GM19240 (cell line): ENCODE measurements around the gene MRPL28.
"Not testable (repeated sequence)": the region's sequence is repeated elsewhere in the genome, so short reads cannot be mapped to it uniquely, and the experiment has no call there.

Source experiments
- DNase-seq: peaks from one replicate; pipeline ENCODE4 v3.0.0; 2011; ENCODE audit warnings: low spot score; ENCODE audit not compliant: insufficient read length

MRPL28 gene

DNA sequence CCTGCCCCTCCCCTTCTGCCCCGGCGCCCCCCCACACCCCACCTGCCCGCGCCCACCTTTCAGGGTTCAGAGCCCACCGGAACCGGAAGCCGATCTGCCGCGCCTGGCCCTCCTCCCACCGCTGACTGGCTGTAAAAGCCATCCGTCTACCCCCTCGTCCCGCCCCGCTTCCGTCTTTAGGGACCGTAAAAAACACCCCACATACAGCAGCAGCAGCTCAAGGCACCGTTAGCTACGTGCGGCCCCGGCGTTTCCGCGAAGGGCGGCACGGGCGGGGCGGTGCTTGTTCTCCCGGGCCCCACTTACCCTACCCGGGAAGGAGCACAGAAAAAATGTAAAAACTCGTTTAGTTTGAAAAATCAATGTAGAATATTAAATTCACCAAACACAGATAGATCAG is at the start of gene MRPL28:
Gene MRPL28, minus strand, starts transcription at position 96 of the 400 bp plus-strand sequence. CDS start 320 bp downstream, outside the sequence.
- peak; percentile 98 for DNase-seq

DNA sequence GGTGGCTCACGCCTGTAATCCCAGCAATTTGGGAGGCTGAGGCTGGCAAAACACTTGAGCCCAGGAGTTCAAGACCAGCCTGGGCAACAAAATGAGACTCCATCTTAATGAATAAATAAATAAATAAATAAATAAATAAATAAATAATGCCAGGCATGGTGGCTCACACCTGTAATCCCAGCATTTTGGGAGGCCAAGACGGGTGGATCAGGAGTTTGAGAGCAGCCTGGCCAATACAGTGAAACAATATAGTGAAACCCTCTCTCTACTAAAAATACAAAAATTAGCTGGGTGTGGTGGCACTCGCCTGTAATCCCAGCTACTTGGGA is 44.8 kb upstream of the MRPL28 start:
- DNase-seq = not testable (repeated sequence)

GRCh38 chr16:414395-415169 is 44.2 kb upstream of the MRPL28 start:
- DNase-seq = no peak

- no peak for DNase-seq
Measured at GRCh38 chr16:411576-412265, 41.4 kb upstream of the MRPL28 start.

DNA sequence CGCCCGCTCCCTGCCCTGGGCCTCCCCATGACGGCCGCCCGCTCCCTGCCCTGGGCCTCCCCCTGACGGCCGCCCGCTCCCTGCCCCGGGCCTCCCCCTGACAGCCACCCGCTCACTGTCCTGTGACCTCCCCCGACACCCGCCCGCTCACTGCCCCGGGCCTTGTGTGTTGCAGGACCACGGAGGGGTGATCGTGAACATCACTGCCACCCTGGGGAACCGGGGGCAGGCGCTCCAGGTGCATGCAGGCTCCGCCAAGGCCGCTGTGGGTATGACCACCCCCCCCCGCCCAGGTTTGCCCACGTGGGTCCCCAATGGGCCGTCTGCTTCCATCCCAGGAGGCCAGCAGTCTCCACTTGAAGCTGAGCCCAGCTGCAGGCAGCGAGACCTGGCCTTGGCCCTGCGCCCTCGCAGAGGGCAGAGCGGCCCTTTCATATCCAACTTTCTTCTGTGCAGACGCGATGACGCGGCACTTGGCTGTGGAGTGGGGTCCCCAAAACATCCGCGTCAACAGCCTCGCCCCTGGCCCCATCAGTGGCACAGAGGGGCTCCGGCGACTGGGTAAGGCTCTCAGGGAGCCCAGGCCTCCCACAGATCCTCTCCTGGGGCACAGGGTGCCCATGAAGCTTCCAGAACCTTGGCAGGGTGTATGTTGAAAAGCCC is 40.3 kb upstream of the MRPL28 start:
- no peak for DNase-seq

DNA sequence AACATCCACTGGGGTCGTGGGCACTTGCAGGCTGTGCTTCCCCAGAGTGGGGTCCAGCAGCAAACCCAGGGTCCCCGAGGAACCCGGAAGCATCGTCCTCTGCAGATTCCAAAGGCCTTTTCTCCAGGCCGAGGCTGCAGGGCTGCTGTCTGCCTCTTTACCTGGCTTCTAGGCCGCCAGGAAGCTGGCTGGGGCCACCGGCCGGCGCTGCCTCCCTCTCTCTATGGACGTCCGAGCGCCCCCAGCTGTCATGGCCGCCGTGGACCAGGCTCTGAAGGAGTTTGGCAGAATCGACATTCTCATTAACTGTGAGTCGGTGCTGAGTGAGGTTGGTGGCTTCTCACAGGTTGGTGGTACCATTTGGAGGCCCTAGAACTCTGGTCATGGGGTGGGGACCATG is 36.9 kb upstream of the MRPL28 start:
- DNase-seq = no peak

GRCh38 chr16:405548-406506 is 35.5 kb upstream of the MRPL28 start:
- DNase-seq = no peak

GRCh38 chr16:404971-405486 is 34.7 kb upstream of the MRPL28 start:
- DNase-seq = no peak

GRCh38 chr16:401468-402348 is 31.4 kb upstream of the MRPL28 start, which contains the start of gene DECR2:
Gene DECR2 (plus strand): TSS chr16:401885. CDS start chr16:401964, 79 bp downstream.
- peak; percentile 97 for DNase-seq

- no peak for DNase-seq
Measured at GRCh38 chr16:400061-400591, 29.8 kb upstream of the MRPL28 start.

- DNase-seq = no peak
Measured at GRCh38 chr16:399340-400019, 29.1 kb upstream of the MRPL28 start.

GRCh38 chr16:398561-399339 is 28.4 kb upstream of the MRPL28 start:
- DNase-seq = no peak

DNA sequence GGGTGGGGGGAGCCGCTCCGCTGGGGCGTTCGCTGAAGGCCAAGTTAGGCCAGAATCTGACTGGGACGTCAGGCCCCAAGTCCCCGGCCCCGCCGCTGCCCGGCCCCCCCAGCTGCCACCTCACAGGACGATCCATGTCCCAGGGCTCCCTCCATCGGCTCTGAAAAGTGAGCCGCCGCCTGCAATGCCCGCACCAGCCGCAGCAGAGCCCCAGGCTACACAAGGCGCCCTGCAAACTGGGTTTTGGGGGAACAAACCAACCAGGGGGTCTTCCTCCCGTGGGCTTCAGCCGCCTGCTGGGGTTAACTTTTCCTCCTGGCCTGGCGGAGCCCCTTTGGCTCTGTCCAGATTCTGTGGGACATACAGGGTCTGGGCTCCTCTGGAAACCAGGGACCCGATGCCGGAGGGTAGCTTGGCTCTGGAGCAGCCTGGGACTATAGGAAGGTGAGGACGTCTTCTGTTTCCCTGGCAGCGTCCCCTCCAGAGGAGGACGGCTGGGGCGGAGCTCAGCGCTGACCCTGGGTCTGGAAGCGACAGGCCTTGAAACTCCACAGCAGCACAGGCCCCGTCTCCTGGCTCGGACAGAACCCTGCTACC is 27.5 kb upstream of the MRPL28 start:
- no peak for DNase-seq

DNA sequence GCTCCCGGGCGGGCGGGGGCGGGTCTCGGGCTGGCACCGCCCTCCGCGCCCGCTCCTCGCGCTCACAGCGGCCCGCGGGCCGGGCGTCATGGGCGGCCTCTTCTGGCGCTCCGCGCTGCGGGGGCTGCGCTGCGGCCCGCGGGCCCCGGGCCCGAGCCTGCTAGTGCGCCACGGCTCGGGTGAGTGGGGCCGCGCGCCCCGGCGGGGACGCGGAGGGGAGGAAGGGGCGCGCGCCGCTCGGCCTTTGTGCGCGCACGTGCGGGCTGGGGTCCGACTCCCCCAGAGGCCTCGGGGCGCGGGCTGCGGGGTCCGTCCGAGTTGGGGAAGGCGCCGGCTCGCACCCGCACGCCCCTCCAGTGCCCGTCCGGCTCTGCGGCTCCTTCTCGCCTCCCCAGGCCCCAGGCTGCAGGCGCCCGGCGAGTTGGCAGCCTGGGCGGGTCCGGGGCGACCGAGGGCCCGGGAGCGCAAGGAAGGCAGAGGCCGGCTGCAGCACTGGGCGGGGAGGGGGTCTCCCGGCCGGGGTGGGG is 26.9 kb upstream of the MRPL28 start, which contains the start of gene NME4:
Gene NME4, plus strand, starts transcription at position 65 of the 527 bp plus-strand sequence. Its CDS starts 24 bp downstream, at position 89.
- no peak for DNase-seq

DNA sequence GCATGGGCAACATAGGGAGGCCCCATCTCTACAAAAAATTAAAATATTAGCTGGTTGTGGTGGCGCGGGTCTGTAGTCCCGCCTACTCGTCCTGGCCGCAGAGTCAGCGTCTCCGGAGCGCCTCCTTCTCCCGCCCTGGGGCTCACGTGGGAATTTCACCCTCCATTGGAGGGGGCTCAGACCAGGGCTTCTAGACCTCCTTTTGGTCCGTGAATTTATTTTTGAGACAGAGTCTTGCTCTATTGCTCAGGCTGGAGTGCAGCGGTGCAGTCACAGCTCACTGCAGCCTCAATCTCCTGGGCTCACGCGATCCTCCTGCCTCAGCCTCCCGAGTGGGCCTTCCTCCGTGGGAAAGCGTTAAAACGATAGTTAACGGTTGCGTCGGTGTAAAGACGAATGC is 26.3 kb upstream of the MRPL28 start:
- no peak for DNase-seq

DNA sequence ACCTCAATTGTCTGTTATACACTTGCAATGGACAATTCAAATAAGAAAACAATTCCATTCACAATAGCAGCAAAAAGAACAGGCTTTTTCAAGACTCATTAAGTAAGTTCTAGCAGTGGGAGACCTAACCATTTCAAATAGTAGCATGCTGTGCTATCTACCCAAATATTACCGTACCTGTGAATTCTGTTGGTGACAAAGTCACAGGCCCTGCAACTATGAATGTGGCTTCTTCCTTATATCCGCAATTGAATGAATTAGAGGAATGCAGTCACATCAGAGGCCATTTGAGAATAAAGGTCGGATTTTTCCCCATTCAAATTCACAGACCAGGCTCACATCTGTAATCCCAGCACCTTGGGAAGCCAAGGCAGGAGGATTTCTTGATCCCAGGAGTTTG is 25.9 kb upstream of the MRPL28 start:
- DNase-seq = no peak

DNA sequence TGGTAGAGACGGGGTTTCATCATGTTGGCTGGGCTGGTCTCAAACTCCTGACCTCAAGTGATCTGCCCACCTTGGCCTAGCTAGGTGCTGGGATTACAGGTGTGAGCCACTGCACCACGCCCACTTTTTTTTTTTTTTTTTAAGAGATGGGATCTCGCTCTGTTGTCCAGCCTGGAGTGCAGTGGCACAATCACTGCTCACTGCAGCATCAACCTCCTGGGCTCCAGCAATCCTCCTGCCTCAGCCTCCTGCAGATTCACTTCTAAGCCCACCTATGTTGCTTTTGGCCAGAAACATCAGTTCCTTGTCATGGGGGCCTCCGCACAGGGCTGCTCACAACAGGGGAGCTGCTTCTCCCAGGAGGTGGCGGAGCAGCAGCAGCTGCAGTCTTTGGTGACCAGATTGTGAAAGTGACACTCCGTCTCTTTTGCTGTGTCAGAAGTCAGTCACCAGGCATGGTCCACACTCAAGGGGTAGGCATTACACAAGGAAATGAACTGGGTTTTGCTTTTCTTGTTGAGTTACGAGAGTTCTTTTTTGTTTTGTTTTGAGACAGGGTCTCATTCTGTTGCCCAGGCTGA is 22.2 kb upstream of the MRPL28 start:
- no peak for DNase-seq
